Nephron progenitor cell (in vitro differentiated cells): ENCODE data around the gene EXOC4.

Source experiments
- DNase-seq: peaks from one replicate; pipeline ENCODE4 v3.0.0; 2021
- H3K27ac Mint-ChIP-seq: 2 replicates; pipeline ENCODE4 v1.8.0; 2021; ENCODE audit warnings: mild to moderate bottlenecking, moderate library complexity, mixed read lengths
- H3K27me3 Mint-ChIP-seq: 2 replicates; pipeline ENCODE4 v1.8.0; 2021; ENCODE audit warnings: mild to moderate bottlenecking, low read depth, mixed read lengths; ENCODE audit not compliant: poor library complexity
- H3K36me3 Mint-ChIP-seq: 2 replicates; pipeline ENCODE4 v1.8.0; 2021; ENCODE audit warnings: low read depth, mixed read lengths
- H3K4me1 Mint-ChIP-seq: 2 replicates; pipeline ENCODE4 v1.8.0; 2021; ENCODE audit warnings: mixed read lengths
- H3K4me3 Mint-ChIP-seq: 2 replicates; pipeline ENCODE4 v1.8.0; 2021; ENCODE audit warnings: mild to moderate bottlenecking, moderate library complexity, mixed read lengths
- H3K9me3 Mint-ChIP-seq: 2 replicates; pipeline ENCODE4 v1.8.0; 2021; ENCODE audit warnings: mild to moderate bottlenecking, moderate library complexity, mixed read lengths
- CTCF ChIP-seq: fragments of 200-600 bp; sonication (generic); IDR thresholded peaks from 2 replicates; pipeline ENCODE4 v1.5.0; 2021; ENCODE audit warnings: antibody characterized with exemption

Gene EXOC4

GRCh38 chr7:133801341-133801740 lies 548.5 kb downstream of the EXOC4 start:
- no peaks in the 10 kb centered on the region for H3K36me3 Mint-ChIP-seq
- no peaks in the 10 kb centered on the region for H3K27me3 Mint-ChIP-seq
- DNase-seq: no peak
- H3K4me1 Mint-ChIP-seq: peaks cover 11% of the 10 kb centered on the region
- H3K4me3 Mint-ChIP-seq: no peak overlapping the region
- TF ChIP-seq CTCF: no peak
- H3K9me3 Mint-ChIP-seq: no peaks in the 10 kb centered on the region
- H3K27ac Mint-ChIP-seq: no peak overlapping the region

GRCh38 chr7:133804127-133804526 lies 551.2 kb downstream of the EXOC4 start:
- no peak overlapping the region for H3K27ac Mint-ChIP-seq

GRCh38 chr7:133805426-133805825 lies 552.5 kb downstream of the EXOC4 start:
- no peak overlapping the region for H3K27ac Mint-ChIP-seq
- H3K27me3 Mint-ChIP-seq: no peaks in the 10 kb centered on the region
- no peak for DNase-seq
- TF ChIP-seq CTCF: no peak
- H3K4me3 Mint-ChIP-seq: no peak overlapping the region
- no peaks in the 10 kb centered on the region for H3K36me3 Mint-ChIP-seq
- H3K9me3 Mint-ChIP-seq: no peaks in the 10 kb centered on the region
- no peaks in the 10 kb centered on the region for H3K4me1 Mint-ChIP-seq

More at GRCh38 chr7:133804127-133804526, 551.2 kb downstream of the EXOC4 start:
- Mint-ChIP-seq H3K4me3 (no peak overlapping the region), H3K36me3 (no peaks in the 10 kb centered on the region), H3K9me3 (no peaks in the 10 kb centered on the region), H3K4me1 (no peaks in the 10 kb centered on the region), H3K27me3 (no peaks in the 10 kb centered on the region)
- no peak for DNase-seq
- no peak for TF ChIP-seq CTCF

GRCh38 chr7:133807624-133808492 lies 555.0 kb downstream of the EXOC4 start:
- no peak for DNase-seq
- Mint-ChIP-seq H3K4me3 (no peak overlapping the region), H3K27ac (no peak overlapping the region), H3K27me3 (no peaks in the 10 kb centered on the region), H3K36me3 (no peaks in the 10 kb centered on the region), H3K9me3 (no peaks in the 10 kb centered on the region), H3K4me1 (no peaks in the 10 kb centered on the region)
- TF ChIP-seq CTCF: no peak

GRCh38 chr7:133808493-133808866 lies 555.6 kb downstream of the EXOC4 start:
- TF ChIP-seq CTCF: no peak
- no peaks in the 10 kb centered on the region for H3K9me3 Mint-ChIP-seq
- no peak overlapping the region for H3K4me3 Mint-ChIP-seq
- H3K27ac Mint-ChIP-seq: no peak overlapping the region
- H3K4me1 Mint-ChIP-seq: no peaks in the 10 kb centered on the region
- H3K36me3 Mint-ChIP-seq: no peaks in the 10 kb centered on the region
- H3K27me3 Mint-ChIP-seq: no peaks in the 10 kb centered on the region
- no peak for DNase-seq

- no peak for DNase-seq
- Mint-ChIP-seq H3K27ac (no peak overlapping the region), H3K27me3 (no peaks in the 10 kb centered on the region), H3K4me3 (no peak overlapping the region), H3K4me1 (peaks cover 6% of the 10 kb centered on the region), H3K9me3 (no peaks in the 10 kb centered on the region), H3K36me3 (peaks cover 11% of the 10 kb centered on the region)
- no peak for TF ChIP-seq CTCF
Measured at GRCh38 chr7:133812877-133813276, 560.0 kb downstream of the EXOC4 start.
